ENCODE measurements around the gene ASAP3.

ASAP3 gene

DNA sequence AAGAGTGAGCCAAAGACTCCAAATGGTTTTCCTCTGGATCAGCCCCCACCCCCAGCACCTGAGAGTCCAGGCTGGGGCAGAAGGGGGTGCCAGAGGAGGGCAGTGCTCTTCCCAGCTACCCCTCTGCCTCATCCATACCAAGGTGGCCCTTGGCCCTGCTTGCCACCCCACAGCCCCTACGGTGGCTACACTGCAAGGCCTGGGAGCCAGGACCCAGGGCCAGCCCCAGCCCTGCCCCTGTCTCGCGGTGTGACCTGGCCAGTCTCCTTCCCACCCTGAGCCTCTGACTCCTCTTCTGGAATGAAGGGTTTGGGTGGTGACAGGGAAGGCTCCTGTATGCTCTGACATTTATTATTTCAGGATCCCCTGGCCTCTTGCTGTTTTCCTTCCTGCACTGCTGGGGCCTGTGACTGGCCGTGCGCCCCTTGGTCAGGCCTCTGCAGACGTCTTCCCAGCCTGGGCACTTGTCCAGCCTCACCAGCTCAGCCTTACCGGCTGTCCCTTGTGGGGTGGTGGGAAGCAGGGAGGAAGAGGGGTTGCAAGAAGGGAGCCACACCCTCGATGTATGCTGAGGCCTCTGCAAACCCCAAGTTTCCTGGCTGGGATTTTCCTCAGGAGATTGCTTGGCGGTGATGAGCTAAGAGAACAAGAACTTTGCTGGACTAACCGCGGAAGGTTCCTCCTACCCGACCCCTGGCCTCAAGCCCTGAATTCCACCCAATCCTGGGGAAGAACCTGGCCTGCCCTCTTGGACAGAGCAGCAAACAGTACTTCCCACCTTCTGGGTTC, 13.5 kb downstream of the ASAP3 start:
- H3K4me3 ChIP-seq (replicated peaks; ENCODE audit: low read depth, low read length): no peak overlapping the region
- no peak for DNase-seq (ENCODE audit: extremely low read depth, low read depth)
- TF ChIP-seq, protein P1, sequence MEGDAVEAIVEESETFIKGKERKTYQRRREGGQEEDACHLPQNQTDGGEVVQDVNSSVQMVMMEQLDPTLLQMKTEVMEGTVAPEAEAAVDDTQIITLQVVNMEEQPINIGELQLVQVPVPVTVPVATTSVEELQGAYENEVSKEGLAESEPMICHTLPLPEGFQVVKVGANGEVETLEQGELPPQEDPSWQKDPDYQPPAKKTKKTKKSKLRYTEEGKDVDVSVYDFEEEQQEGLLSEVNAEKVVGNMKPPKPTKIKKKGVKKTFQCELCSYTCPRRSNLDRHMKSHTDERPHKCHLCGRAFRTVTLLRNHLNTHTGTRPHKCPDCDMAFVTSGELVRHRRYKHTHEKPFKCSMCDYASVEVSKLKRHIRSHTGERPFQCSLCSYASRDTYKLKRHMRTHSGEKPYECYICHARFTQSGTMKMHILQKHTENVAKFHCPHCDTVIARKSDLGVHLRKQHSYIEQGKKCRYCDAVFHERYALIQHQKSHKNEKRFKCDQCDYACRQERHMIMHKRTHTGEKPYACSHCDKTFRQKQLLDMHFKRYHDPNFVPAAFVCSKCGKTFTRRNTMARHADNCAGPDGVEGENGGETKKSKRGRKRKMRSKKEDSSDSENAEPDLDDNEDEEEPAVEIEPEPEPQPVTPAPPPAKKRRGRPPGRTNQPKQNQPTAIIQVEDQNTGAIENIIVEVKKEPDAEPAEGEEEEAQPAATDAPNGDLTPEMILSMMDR (IDR thresholded peaks at IDR 0.05; ENCODE audit: low read depth, low read length, missing control alignments): no peak

DNA sequence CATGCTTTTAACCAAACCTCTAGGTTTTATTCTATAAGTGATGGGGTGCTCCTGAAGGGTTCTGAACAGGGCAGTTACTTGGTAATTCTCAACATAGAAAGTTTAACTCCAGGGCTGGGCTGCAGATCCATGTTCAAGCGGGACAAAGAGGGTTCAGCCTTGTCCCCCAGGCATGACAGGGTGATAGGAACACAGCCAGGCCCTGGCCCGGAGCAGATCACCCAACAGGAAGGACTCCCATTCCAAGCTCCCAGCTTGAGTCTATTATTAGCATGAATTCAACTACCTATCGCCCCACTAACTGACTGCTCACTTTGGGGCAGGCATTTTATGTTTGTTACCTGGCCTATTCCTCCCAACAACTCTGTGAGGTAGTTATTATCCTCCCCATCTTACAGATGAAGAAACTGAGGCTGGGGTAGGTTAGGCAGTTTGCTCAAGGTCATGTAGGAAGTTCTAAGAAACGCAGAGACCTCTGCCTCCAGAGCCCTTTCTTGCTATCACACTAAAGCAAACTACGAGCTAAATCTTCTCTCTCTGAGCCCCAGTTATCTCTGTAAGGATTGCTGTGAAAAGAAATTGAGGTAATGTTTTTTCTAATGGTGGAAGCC, 14.5 kb downstream of the ASAP3 start:
- H3K4me3 ChIP-seq (replicated peaks; ENCODE audit: low read depth, low read length): no peak overlapping the region
- no peak for DNase-seq (ENCODE audit: extremely low read depth, low read depth)
- TF ChIP-seq, protein P1 (IDR thresholded peaks at IDR 0.05; ENCODE audit: low read depth, low read length, missing control alignments): no peak

DNA sequence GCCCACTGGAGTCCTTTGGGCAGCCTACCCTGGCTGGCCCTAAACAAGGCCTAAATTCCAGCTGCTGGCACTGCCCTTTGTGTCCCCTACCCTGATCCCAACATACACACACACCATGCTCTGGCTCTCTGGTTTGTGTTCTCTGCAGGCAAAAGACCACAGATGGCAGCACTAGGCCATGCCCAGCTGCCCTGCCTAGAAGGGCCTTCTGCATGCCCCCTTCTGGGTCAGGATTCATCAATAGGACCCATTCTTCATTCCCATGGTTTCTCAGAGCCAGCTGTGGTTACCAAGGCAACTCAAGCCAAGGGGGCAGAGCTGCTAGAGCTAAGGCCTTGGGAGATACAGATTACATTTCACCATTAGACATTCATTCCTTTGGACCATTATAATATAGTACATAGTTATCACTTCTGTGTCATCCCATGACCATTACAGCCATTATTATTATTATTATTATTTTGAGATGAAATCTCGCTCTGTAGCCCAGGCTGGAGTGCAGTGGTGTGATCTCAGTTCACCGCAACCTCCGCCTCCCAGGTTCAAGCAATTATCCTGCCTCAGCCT, 17.5 kb downstream of the ASAP3 start:
- DNase-seq (ENCODE audit: extremely low read depth, low read depth): no peak
- TF ChIP-seq, protein P1 (IDR thresholded peaks at IDR 0.05; ENCODE audit: low read depth, low read length, missing control alignments): no peak
- no peak overlapping the region for H3K4me3 ChIP-seq (replicated peaks; ENCODE audit: low read depth, low read length)

DNA sequence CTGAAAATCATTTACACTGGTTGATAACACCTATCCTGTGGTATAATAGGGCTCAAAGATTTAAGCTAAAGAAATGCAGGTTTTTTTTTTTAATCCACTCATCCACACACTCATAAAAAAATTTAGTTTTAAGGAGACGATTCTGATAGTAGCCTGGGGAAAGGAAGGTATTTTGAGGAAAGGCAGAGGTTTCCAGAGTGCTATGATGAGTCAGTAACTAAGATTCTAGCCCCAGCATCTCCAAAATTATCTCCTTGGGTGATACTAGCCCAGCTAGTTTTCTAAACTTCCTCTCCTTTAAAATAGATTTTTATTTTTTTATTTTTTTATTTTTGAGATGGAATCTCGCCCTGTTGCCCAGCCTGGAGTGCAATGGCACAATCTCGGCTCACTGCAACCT, 20.7 kb downstream of the ASAP3 start:
- TF ChIP-seq, protein P1 (IDR thresholded peaks at IDR 0.05; ENCODE audit: low read depth, low read length, missing control alignments): no peak
- no peak overlapping the region for H3K4me3 ChIP-seq (replicated peaks; ENCODE audit: low read depth, low read length)
- DNase-seq (ENCODE audit: extremely low read depth, low read depth): no peak

DNA sequence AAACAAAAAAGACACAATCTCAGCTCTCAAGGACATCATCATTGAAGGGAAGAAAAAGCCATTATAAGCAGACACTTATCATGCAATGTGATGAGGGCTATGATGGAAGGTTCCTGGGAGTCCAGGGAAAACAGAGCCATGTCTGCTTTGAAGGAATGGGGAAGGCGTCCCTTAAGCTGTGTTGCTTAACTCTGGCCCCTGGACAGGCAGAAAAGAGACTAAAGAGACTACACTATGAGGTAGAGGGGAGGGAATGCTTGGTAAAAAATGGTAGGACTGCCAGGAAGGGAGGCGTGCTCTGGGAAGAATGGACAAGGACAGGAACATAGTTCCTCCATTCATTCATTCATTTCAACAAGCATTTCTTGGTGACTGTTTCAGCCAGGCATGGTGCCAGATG, 21.2 kb downstream of the ASAP3 start:
- DNase-seq (ENCODE audit: extremely low read depth, low read depth): no peak
- TF ChIP-seq, protein P1 (IDR thresholded peaks at IDR 0.05; ENCODE audit: low read depth, low read length, missing control alignments): no peak
- no peak overlapping the region for H3K4me3 ChIP-seq (replicated peaks; ENCODE audit: low read depth, low read length)

DNA sequence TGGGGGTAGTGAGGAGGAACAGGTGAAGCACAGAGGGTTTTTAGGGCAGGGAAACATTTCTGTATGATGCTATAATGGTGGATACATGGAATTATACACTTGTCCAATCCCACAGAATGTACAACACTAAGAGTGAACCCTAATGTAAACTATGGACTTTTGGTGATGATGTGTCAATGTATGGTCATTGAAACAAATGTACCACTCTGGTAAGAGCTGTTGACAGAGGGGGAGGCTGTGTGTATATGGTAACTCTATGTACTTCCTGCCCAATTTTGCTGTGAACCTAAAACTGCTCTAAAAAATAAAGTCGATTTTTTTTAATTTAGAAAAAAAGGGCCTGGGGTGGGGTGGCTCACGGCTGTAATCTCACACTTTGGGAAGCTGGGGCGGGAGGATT, 22.9 kb downstream of the ASAP3 start:
- DNase-seq (ENCODE audit: extremely low read depth, low read depth): no peak
- no peak overlapping the region for H3K4me3 ChIP-seq (replicated peaks; ENCODE audit: low read depth, low read length)
- TF ChIP-seq, protein P1 (IDR thresholded peaks at IDR 0.05; ENCODE audit: low read depth, low read length, missing control alignments): no peak
